RPMI8226 (cell line): ENCODE measurements around the gene CD8B.
"Not testable (repeated sequence)": the region's sequence is repeated elsewhere in the genome, so short reads cannot be mapped to it uniquely, and the experiment has no call there.

Experiments used
- DNase-seq: peaks from one replicate; pipeline ENCODE4 v3.0.0-alpha.2; 2015

Gene CD8B

GRCh38 chr2:86861628-86862379 is at the start of gene CD8B:
CD8B (minus strand) TSS chr2:86861886; CDS start chr2:86861865, 21 bp downstream.
- peak; percentile 39 for DNase-seq

- not testable (repeated sequence) for DNase-seq
These were observed 44.2 kb upstream of the CD8B start for GRCh38 chr2:86905868-86906267.

- not testable (repeated sequence) for DNase-seq
These were observed 39.0 kb upstream of the CD8B start for GRCh38 chr2:86900687-86901086.

- DNase-seq, result not testable (repeated sequence)
These were observed 24.3 kb upstream of the CD8B start for GRCh38 chr2:86886026-86886425.

- not testable (repeated sequence) for DNase-seq
These were observed 21.2 kb upstream of the CD8B start for GRCh38 chr2:86882865-86883264.

- not testable (repeated sequence) for DNase-seq
These were observed 20.5 kb upstream of the CD8B start for GRCh38 chr2:86882118-86882665.

GRCh38 chr2:86878986-86879385 is 17.3 kb upstream of the CD8B start:
- not testable (repeated sequence) for DNase-seq

DNA sequence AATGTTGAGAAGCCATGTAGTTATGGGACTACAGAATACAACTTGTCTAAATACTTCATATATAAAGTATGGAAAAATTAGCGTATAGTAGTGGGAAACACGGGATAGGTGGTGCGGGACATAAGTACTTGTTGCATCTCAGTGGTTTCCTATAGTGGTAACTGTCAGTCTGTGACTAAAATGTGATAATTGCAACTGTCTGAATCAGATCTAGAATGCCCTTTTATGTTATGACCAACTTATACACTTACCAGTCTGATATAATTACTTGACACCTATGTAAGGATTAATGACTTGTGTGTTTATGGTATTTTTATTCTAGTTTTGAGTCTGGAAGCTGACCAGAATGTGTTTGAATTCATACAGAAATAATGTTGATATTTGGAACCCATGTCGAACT is 9.3 kb upstream of the CD8B start:
- DNase-seq, result not testable (repeated sequence)

DNA sequence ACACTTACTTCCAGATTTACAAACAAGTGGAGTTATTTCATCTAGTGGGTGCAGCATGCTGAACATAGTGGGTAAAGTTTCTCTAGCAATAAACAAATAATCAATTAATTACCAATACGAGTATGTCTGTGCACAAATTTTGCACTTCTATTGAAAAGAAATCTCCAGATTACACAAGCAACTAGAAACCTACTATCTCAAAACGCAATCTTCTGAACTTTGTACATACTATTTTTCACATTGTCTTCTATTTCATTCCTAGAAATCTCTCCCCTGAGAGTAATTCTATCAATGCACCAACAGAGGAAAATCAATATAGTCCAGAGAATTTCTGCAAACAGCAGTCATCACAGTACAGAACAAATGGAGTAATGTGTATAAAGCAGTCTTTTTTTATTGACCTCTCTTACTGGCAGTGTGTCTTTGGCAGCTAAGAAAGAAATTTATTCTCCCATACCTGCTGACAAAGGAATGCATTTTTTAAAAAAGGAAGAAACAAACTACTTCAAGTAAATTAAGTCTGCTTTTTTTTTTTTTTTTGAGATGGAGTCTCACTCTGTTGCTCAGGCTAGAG is 7.3 kb upstream of the CD8B start:
- DNase-seq, result not testable (repeated sequence)

GRCh38 chr2:86862380-86862703 is 656 bp upstream of the CD8B start:
- DNase-seq, result not testable (repeated sequence)

DNA sequence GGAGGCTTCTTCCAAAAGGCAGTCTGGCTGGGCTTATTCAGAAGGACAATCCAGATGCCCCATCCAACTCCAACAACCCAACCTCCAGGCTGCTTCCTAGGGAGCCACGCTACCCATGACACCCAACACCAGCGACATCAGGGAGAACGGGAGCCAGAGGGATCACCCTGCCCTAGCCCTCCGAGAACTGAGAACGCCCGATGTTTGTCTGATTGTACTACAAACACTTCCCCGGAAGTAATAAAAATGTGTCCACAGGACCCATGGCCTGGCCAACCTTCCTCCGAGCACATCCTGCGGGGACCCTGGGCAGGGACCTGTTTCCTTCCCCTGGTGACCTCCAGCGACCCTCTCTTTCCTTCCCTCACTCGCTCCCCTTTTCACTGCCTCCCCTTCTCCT is 511 bp downstream of the CD8B start:
- peak; percentile 37 for DNase-seq

DNA sequence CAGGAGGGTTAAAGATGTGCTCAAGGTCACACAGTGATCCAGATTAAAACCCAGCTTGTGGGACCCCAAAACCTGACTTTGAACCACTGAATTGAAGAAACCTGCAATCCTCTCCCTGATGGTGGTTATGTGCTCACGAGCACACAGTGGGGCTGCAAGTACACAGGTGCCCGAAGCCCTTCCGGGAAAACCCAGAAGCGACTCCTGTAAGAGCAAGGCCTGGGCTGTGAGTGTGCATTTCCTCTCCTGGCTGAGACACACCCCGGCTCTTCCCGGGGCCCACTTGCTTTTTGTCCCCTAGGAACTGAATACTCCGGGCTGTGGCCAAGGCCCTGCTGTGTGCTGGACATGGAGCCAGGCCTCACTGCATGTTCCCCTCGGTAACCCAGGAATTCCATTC is 1.1 kb downstream of the CD8B start:
- DNase-seq, result not testable (repeated sequence)

DNA sequence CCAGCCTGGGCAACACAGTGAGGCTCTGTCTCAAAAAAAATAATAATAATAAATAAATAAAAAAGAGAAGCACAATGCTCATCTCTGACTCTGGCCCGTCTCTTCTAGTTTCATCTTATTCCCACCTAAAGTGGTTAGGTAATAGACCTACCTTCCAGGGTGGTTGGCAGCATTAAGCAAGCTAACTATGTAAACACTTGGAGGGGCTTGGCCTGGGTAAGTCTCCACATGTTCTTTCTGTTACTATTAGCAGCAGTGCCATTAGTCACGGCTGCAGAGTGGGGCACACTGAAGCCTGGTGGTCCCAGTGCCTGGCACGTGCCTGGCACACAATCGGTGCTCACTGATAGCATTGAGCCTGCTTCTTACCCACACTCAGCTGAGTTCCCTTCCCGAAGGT is 4.0 kb downstream of the CD8B start:
- not testable (repeated sequence) for DNase-seq

- peak; percentile 80 for DNase-seq
These were observed 5.2 kb downstream of the CD8B start for GRCh38 chr2:86856498-86856897.

DNA sequence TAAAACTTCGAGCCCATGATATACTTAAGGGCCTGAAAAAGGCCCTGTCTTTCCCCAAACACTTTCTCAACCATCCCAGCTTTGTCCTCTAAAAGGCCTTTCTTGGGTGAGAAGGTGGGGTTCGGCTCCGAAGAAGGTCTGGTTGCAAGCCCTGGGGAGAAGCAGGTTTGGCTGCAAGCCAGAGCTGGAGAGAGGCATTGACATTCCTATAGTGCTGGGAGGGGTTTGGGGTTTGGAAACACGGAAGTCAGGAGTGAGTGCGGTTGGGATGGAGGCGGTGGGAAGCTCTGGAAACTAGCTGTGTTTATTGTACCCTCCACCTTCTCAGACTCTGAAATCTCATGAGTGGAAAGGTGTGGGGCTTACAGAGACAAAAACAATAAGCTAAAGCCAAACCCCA is 5.7 kb downstream of the CD8B start:
- DNase-seq, result not testable (repeated sequence)

GRCh38 chr2:86851581-86851980 is 10.1 kb downstream of the CD8B start:
- peak; percentile 77 for DNase-seq

- peak; percentile 36 for DNase-seq
These were observed 19.0 kb downstream of the CD8B start for GRCh38 chr2:86842607-86843234.

DNA sequence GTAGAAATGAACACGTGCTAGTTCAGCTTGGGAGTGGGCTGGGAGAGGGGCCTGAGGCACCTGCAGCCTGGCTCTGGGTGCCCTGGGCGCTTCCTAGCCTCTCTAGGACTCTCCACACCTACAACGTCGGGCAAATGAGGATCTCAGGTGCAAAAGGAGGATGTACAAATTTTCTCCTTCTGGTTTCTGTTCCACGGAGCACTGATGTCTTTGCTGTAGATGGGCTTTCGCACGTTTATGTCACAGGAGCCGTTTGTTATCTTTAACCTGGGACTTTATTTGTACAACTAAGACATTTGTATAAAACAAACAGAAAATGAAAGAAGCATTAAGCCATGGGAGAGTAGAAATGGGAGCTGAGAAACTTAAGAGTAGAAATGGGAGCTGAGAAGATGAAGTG is 20.4 kb downstream of the CD8B start:
- peak; percentile 48 for DNase-seq

- DNase-seq, result peak; percentile 95
These were observed 21.7 kb downstream of the CD8B start for GRCh38 chr2:86839871-86840548.

- peak; percentile 77 for DNase-seq
These were observed 22.2 kb downstream of the CD8B start for GRCh38 chr2:86839455-86839854.

DNA sequence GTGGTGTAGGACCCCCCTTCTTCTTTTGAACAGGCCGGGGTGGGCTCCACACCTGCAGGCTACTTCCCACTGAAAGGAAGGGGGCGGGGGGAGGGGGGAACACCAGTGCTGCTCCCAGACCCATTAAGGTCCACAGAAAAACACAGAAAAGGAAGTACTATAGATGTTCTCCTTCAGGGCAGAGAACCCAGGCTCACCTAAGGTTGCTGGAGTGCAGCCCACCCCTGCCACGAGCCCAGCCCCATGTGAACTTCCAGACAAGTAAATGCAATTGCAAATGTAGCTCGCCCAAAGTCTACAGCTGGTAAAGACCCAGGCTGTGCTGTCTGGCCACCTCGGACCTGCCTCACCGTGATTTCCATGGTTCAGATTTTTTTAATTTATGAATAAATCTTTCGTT is 24.0 kb downstream of the CD8B start:
- DNase-seq, result not testable (repeated sequence)

DNA sequence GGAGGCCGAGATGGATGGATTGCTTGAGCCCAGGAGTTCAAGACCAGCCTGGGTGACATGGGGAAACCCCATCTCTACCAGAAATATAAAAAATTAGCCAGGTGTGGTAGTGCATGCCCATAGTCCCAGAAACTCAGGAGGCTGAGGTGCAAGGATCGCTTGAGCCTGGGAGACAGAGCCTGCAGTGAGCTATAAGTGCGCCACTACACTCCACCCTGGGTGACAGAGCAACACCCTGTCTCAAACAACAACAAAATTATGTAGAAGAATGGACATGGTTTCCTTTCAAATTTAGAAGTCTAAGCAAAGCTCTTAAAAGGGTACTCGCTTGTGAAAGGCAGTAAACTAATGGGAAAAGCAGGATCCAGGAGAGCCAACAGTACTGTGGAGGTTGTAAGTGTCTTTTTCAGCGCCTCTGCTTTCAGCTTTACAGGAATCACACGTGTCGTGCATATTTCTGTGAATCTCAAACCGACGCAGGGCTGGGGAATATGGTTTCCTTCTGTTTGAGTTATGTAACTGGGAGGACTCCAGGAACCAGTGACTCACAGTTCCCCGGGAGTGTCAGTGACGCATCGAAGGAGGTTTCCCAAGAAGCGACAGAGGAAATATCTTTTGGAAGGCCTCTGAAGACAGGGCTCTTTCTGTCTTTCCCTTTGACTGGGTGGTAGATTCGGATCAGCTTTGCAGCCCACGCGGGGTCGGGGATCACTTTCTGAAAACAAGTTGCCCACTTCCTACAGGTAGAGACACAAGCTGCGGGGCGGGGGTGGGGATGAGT is 24.6 kb downstream of the CD8B start:
- DNase-seq, result not testable (repeated sequence)

GRCh38 chr2:86835548-86835889 is 26.2 kb downstream of the CD8B start:
- DNase-seq, result not testable (repeated sequence)
